ENCODE data around the gene GALNT11.
"Not testable (repeated sequence)": the region's sequence is repeated elsewhere in the genome, so short reads cannot be mapped to it uniquely, and the experiment has no call there.

The GALNT11 gene

GRCh38 chr7:152025077-152025936 lies at the start of gene GALNT11:
GALNT11 (plus strand) TSS chr7:152025674; CDS start chr7:152094228, 68,554 bp downstream.
- peak; percentile 64 for DNase-seq

- DNase-seq: no peak
Observed at GRCh38 chr7:151978616-151979015, 46.9 kb upstream of the GALNT11 start.

- DNase-seq: no peak
Observed at GRCh38 chr7:151981223-151981622, 44.3 kb upstream of the GALNT11 start.

- DNase-seq: no peak
Observed at GRCh38 chr7:151982806-151983205, 42.7 kb upstream of the GALNT11 start.

GRCh38 chr7:151984612-151985011 lies 40.9 kb upstream of the GALNT11 start:
- no peak for DNase-seq

- DNase-seq: no peak
Observed at GRCh38 chr7:151987748-151988529, 37.5 kb upstream of the GALNT11 start.

- DNase-seq: peak; percentile 48
Observed at GRCh38 chr7:151992375-151992774, 33.1 kb upstream of the GALNT11 start.

- DNase-seq: no peak
Observed at GRCh38 chr7:151993977-151994676, 31.3 kb upstream of the GALNT11 start.

- no peak for DNase-seq
Observed at GRCh38 chr7:151999424-152000090, 25.9 kb upstream of the GALNT11 start.

- no peak for DNase-seq
Observed at GRCh38 chr7:152000191-152000590, 25.3 kb upstream of the GALNT11 start.

GRCh38 chr7:152006336-152006735 lies 19.1 kb upstream of the GALNT11 start:
- no peak for DNase-seq

- no peak for DNase-seq
Observed at GRCh38 chr7:152011860-152012259, 13.6 kb upstream of the GALNT11 start.

- no peak for DNase-seq
Observed at GRCh38 chr7:152013230-152013629, 12.2 kb upstream of the GALNT11 start.

- no peak for DNase-seq
Observed at GRCh38 chr7:152013974-152014373, 11.5 kb upstream of the GALNT11 start.

- no peak for DNase-seq
Observed at GRCh38 chr7:152014722-152015121, 10.8 kb upstream of the GALNT11 start.

GRCh38 chr7:152015600-152015999 lies 9.9 kb upstream of the GALNT11 start:
- DNase-seq: no peak

- no peak for DNase-seq
Observed at GRCh38 chr7:152016947-152017346, 8.5 kb upstream of the GALNT11 start.

- DNase-seq: not testable (repeated sequence)
Observed at GRCh38 chr7:152017683-152018082, 7.8 kb upstream of the GALNT11 start.

- DNase-seq: not testable (repeated sequence)
Observed at GRCh38 chr7:152021740-152022139, 3.7 kb upstream of the GALNT11 start.

GRCh38 chr7:152025937-152026890 lies 740 bp downstream of the GALNT11 start:
- DNase-seq: no peak
